GM12864 (cell line): Measurements from ENCODE around the gene CCDC192.

Source experiments
- DNase-seq: peaks from one replicate; pipeline ENCODE4 v3.0.0-alpha.2; 2011; ENCODE audit warnings: low read depth
- H3K4me3 ChIP-seq: 2 replicates; pipeline ENCODE4 v1.5.1; 2011; ENCODE audit warnings: mild to moderate bottlenecking, low read depth, low read length, control low read depth
- CTCF ChIP-seq: IDR thresholded peaks from 2 replicates; pipeline ENCODE4 v1.5.1; 2011; ENCODE audit warnings: low read depth, mild to moderate bottlenecking, moderate library complexity, low read length, control low read depth, inconsistent platforms; ENCODE audit errors: missing control alignments

CCDC192 gene

GRCh38 chr5:127814588-127814973 is 111.4 kb downstream of the CCDC192 start:
- TF ChIP-seq CTCF, result no peak
- H3K4me3 ChIP-seq, result no peak overlapping the region
- DNase-seq, result no peak

- H3K4me3 ChIP-seq, result no peak overlapping the region
- TF ChIP-seq CTCF, result no peak
- DNase-seq, result no peak
Measured at GRCh38 chr5:127820910-127821553, 117.8 kb downstream of the CCDC192 start.

GRCh38 chr5:127821896-127822295 is 118.7 kb downstream of the CCDC192 start:
- no peak for DNase-seq
- H3K4me3 ChIP-seq, result no peak overlapping the region
- TF ChIP-seq CTCF, result no peak

- DNase-seq, result no peak
- H3K4me3 ChIP-seq, result no peak overlapping the region
- TF ChIP-seq CTCF, result no peak
Measured at GRCh38 chr5:127824126-127824525, 120.9 kb downstream of the CCDC192 start.

GRCh38 chr5:127826011-127826410 is 122.8 kb downstream of the CCDC192 start:
- DNase-seq, result no peak
- no peak overlapping the region for H3K4me3 ChIP-seq
- TF ChIP-seq CTCF, result no peak

- no peak overlapping the region for H3K4me3 ChIP-seq
- no peak for DNase-seq
- no peak for TF ChIP-seq CTCF
Measured at GRCh38 chr5:127827451-127827850, 124.3 kb downstream of the CCDC192 start.

GRCh38 chr5:127830157-127830556 is 127.0 kb downstream of the CCDC192 start:
- no peak for DNase-seq
- TF ChIP-seq CTCF, result no peak
- no peak overlapping the region for H3K4me3 ChIP-seq
